DOHH2 (cell line): ENCODE measurements around the gene SLC13A2.

Source experiments
- H3F3A ChIP-seq: fragments of 200-600 bp; sonication (generic), shearing (Covaris generic); 2 replicates; pipeline ENCODE4 v1.6.0; 2016; ENCODE audit warnings: antibody characterized with exemption, mild to moderate bottlenecking; ENCODE audit not compliant: control insufficient read depth, insufficient read depth
- H3K27ac ChIP-seq: fragments of 200-600 bp; sonication (generic); 2 replicates; pipeline ENCODE4 v1.5.1; 2014; ENCODE audit warnings: low read depth, mild to moderate bottlenecking, low read length, moderate library complexity
- H3K27me3 ChIP-seq: fragments of 200-600 bp; sonication (generic); 2 replicates; pipeline ENCODE4 v1.6.1; 2014; ENCODE audit warnings: mild to moderate bottlenecking, low read length, mixed read lengths; ENCODE audit not compliant: control insufficient read depth
- H3K36me3 ChIP-seq: fragments of 200-600 bp; sonication (generic); 2 replicates; pipeline ENCODE4 v1.6.1; 2014; ENCODE audit warnings: mild to moderate bottlenecking, low read length, moderate library complexity, mixed read lengths; ENCODE audit not compliant: control insufficient read depth
- H3K4me1 ChIP-seq: fragments of 200-600 bp; sonication (generic); 2 replicates; pipeline ENCODE4 v1.6.1; 2014; ENCODE audit warnings: mild to moderate bottlenecking, low read length, mixed read lengths; ENCODE audit not compliant: control insufficient read depth
- H3K4me2 ChIP-seq: fragments of 200-600 bp; sonication (generic); 2 replicates; pipeline ENCODE4 v1.6.0; 2014; ENCODE audit warnings: mild to moderate bottlenecking, low read length, moderate library complexity
- H3K4me3 ChIP-seq: fragments of 200-600 bp; sonication (generic); 2 replicates; pipeline ENCODE4 v1.5.1; 2014; ENCODE audit warnings: mild to moderate bottlenecking, low read length, mixed read lengths
- H3K79me2 ChIP-seq: fragments of 200-600 bp; sonication (generic); 2 replicates; pipeline ENCODE4 v1.6.1; 2014; ENCODE audit warnings: mild to moderate bottlenecking, low read length, mixed read lengths; ENCODE audit not compliant: control insufficient read depth
- H3K9me2 ChIP-seq: fragments of 200-600 bp; sonication (generic); replicated peaks from 2 replicates; pipeline ENCODE4 v1.6.1; 2014; ENCODE audit warnings: mild to moderate bottlenecking, low read length, mixed read lengths; ENCODE audit not compliant: control insufficient read depth
- H3K9me3 ChIP-seq: fragments of 200-600 bp; sonication (generic); 2 replicates; pipeline ENCODE4 v1.6.1; 2014; ENCODE audit warnings: antibody characterized with exemption, low read length, mixed read lengths; ENCODE audit not compliant: control insufficient read depth, insufficient read depth
- H4K20me1 ChIP-seq: fragments of 200-600 bp; sonication (generic); 2 replicates; pipeline ENCODE4 v1.6.0; 2014; ENCODE audit warnings: low read depth, mild to moderate bottlenecking, antibody characterized with exemption, low read length, moderate library complexity; ENCODE audit not compliant: control insufficient read depth, insufficient read depth
- CTCF ChIP-seq: fragments of 200-600 bp; sonication (generic); IDR thresholded peaks from one replicate; pipeline ENCODE4 v1.5.1; 2014; ENCODE audit warnings: antibody characterized with exemption, mild to moderate bottlenecking, low read depth, low read length; ENCODE audit not compliant: poor library complexity, severe bottlenecking
- EZH2phosphoT487 ChIP-seq: fragments of 200-600 bp; sonication (generic); IDR thresholded peaks from 2 replicates; pipeline ENCODE4 v1.6.1; 2017; ENCODE audit warnings: borderline replicate concordance, mild to moderate bottlenecking, antibody characterized with exemption, low read length, moderate library complexity, mixed read lengths

Gene SLC13A2

GRCh38 chr17:28529013-28529400 is 55.6 kb downstream of the SLC13A2 start:
- H3K27ac ChIP-seq: no peak overlapping the region
- H3K4me2 ChIP-seq: no peak overlapping the region
- TF ChIP-seq CTCF (no peak), EZH2phosphoT487 (no peak)
- no peaks in the 10 kb centered on the region for H3K79me2 ChIP-seq
- H3K9me2 ChIP-seq: no peaks in the 10 kb centered on the region
- H3K36me3 ChIP-seq: no peaks in the 10 kb centered on the region
- no peaks in the 10 kb centered on the region for H3F3A ChIP-seq
- peaks cover 7% of the 10 kb centered on the region; the same call in 1 of the 2 replicates for H3K27me3 ChIP-seq
- H3K4me1 ChIP-seq: no peaks in the 10 kb centered on the region
- no peaks in the 10 kb centered on the region for H3K9me3 ChIP-seq
- H3K4me3 ChIP-seq: no peak overlapping the region
- no peaks in the 10 kb centered on the region for H4K20me1 ChIP-seq

GRCh38 chr17:28530250-28530649 is 56.8 kb downstream of the SLC13A2 start:
- Histone ChIP-seq H3K9me2 (no peaks in the 10 kb centered on the region), H3K9me3 (no peaks in the 10 kb centered on the region), H3K4me1 (no peaks in the 10 kb centered on the region), H3K27me3 (peaks cover 10% of the 10 kb centered on the region), H3K36me3 (no peaks in the 10 kb centered on the region), H3K27ac (no peak overlapping the region), H3K4me3 (no peak overlapping the region), H3K79me2 (no peaks in the 10 kb centered on the region), H3F3A (no peaks in the 10 kb centered on the region), H3K4me2 (no peak overlapping the region), H4K20me1 (no peaks in the 10 kb centered on the region)
- no peak for TF ChIP-seq EZH2phosphoT487
- TF ChIP-seq CTCF: no peak

GRCh38 chr17:28530926-28531325 is 57.5 kb downstream of the SLC13A2 start:
- Histone ChIP-seq H3K36me3 (no peaks in the 10 kb centered on the region), H3K9me3 (no peaks in the 10 kb centered on the region), H3K27ac (no peak overlapping the region), H4K20me1 (no peaks in the 10 kb centered on the region), H3K4me1 (no peaks in the 10 kb centered on the region), H3K4me3 (no peak overlapping the region), H3K79me2 (no peaks in the 10 kb centered on the region), H3K4me2 (no peak overlapping the region), H3K9me2 (no peaks in the 10 kb centered on the region), H3F3A (no peaks in the 10 kb centered on the region), H3K27me3 (peaks cover 10% of the 10 kb centered on the region)
- TF ChIP-seq CTCF: no peak
- TF ChIP-seq EZH2phosphoT487: no peak
